HFFc6 (cell line): ENCODE data around the gene OST4. TPM values are rescaled to one million over a fixed set of nuclear protein-coding genes. Genes with fewer than 3 reads are reported as not detected.

Experiments
- DNase-seq: peaks from one replicate; pipeline ENCODE4 v3.0.0-alpha.2; 2018
- H3K27ac Mint-ChIP-seq: 2 replicates; pipeline ENCODE4 v1.8.0; 2020; ENCODE audit warnings: mild to moderate bottlenecking, mixed read lengths
- H3K27me3 Mint-ChIP-seq: 2 replicates; pipeline ENCODE4 v1.8.0; 2021; ENCODE audit warnings: mild to moderate bottlenecking, moderate library complexity, mixed read lengths; ENCODE audit not compliant: insufficient read depth
- H3K36me3 Mint-ChIP-seq: 2 replicates; pipeline ENCODE4 v1.8.0; 2021; ENCODE audit warnings: low read depth, mixed read lengths
- H3K4me1 Mint-ChIP-seq: 2 replicates; pipeline ENCODE4 v1.8.0; 2020; ENCODE audit warnings: low read depth, mixed read lengths
- H3K4me3 Mint-ChIP-seq: 2 replicates; pipeline ENCODE4 v1.8.0; 2020; ENCODE audit warnings: mild to moderate bottlenecking, moderate library complexity, mixed read lengths
- H3K9me3 Mint-ChIP-seq: 2 replicates; pipeline ENCODE4 v1.8.0; 2020; ENCODE audit warnings: mild to moderate bottlenecking, mixed read lengths
- total RNA-seq, 6 experiments: library from RNA; stranded (reverse); fragmentation: NEBNext Ultra II Directional; extraction: Animal tissue kit (Norgen Biotek cat#: 25700); gene quantifications; 2 replicates in 1 of 6; 3 replicates in 5 of 6; pipeline ENCODE4 v1.2.3, GENCODE V29; 2021
- TF ChIP-seq, protein P1 (sequence below): fragments of 200-600 bp; sonication (generic); IDR thresholded peaks from 2 replicates; pipeline ENCODE4 v1.5.0; 2021; ENCODE audit warnings: antibody characterized with exemption, mild to moderate bottlenecking

The OST4 gene
- total RNA-seq, 6 experiments from 2014 or later, result 500 to 565 (median 548) TPM

DNA sequence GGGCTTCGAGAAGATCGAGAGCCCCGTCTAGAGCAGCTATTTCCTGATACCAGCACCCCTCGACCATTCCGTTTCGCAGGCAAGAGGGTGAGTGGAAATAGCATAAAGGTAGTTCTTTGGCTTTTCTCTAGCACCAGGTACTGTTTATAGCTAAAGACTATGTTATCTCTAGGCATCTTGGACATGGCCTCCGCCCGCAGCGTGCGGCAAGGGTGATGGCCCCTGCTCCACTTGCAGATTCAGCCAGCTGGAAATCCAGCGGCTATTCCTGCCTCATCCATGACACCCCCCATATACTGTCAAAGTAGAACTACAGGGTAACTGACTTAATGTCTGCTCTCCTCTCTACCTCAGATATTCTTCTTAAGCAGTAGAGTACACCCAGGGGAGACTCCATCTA, 16.7 kb downstream of the OST4 start:
- no peak overlapping the region for H3K27ac Mint-ChIP-seq

GRCh38 chr2:27053776-27054175, 17.7 kb downstream of the OST4 start:
- no peak for DNase-seq

More for the DNA sequence above, 16.7 kb downstream of the OST4 start:
- DNase-seq, result no peak
- Mint-ChIP-seq H3K9me3 (peaks cover 13% of the 10 kb centered on the region), H3K4me3 (no peak overlapping the region), H3K27me3 (peaks cover 14% of the 10 kb centered on the region), H3K36me3 (peaks cover 19% of the 10 kb centered on the region), H3K4me1 (peaks cover 24% of the 10 kb centered on the region)
- TF ChIP-seq, protein P1, sequence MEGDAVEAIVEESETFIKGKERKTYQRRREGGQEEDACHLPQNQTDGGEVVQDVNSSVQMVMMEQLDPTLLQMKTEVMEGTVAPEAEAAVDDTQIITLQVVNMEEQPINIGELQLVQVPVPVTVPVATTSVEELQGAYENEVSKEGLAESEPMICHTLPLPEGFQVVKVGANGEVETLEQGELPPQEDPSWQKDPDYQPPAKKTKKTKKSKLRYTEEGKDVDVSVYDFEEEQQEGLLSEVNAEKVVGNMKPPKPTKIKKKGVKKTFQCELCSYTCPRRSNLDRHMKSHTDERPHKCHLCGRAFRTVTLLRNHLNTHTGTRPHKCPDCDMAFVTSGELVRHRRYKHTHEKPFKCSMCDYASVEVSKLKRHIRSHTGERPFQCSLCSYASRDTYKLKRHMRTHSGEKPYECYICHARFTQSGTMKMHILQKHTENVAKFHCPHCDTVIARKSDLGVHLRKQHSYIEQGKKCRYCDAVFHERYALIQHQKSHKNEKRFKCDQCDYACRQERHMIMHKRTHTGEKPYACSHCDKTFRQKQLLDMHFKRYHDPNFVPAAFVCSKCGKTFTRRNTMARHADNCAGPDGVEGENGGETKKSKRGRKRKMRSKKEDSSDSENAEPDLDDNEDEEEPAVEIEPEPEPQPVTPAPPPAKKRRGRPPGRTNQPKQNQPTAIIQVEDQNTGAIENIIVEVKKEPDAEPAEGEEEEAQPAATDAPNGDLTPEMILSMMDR, result no peak

DNA sequence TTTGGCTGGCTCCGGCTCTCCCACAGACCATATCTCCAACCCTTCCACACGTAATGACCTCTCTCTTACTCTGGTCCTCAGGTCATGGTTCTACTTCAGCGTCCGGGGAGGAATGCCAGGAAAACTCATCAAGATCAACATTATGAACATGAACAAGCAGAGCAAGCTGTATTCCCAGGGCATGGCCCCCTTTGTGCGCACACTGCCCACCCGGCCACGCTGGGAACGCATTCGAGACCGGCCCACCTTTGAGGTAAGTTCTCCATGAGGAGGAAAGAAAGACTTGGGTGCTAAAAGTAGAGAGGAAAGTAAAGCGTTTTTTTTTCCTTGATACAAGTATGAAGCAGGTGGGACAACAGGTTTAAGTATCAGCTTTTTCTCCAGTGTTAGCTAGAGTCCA, 18.1 kb downstream of the OST4 start:
- H3K9me3 Mint-ChIP-seq, result peaks cover 13% of the 10 kb centered on the region

More at GRCh38 chr2:27053776-27054175, 17.7 kb downstream of the OST4 start:
- TF ChIP-seq, protein P1, result no peak
- Mint-ChIP-seq H3K27me3 (peaks cover 14% of the 10 kb centered on the region), H3K9me3 (peaks cover 13% of the 10 kb centered on the region), H3K4me3 (no peak overlapping the region), H3K4me1 (peaks cover 31% of the 10 kb centered on the region), H3K27ac (no peak overlapping the region), H3K36me3 (peaks cover 19% of the 10 kb centered on the region)

GRCh38 chr2:27051902-27052645, 19.4 kb downstream of the OST4 start:
- TF ChIP-seq, protein P1, result no peak
- Mint-ChIP-seq H3K36me3 (peaks cover 28% of the 10 kb centered on the region), H3K27ac (peak overlapping the region; percentile 84), H3K4me1 (peaks cover 31% of the 10 kb centered on the region), H3K4me3 (peak overlapping the region; percentile 97), H3K9me3 (peaks cover 13% of the 10 kb centered on the region), H3K27me3 (peaks cover 14% of the 10 kb centered on the region)
- DNase-seq, result peak; percentile 16

More for the DNA sequence above, 18.1 kb downstream of the OST4 start:
- Mint-ChIP-seq H3K4me3 (no peak overlapping the region; the same call in 1 of the 2 replicates), H3K27ac (peak overlapping the region; percentile 10; the same call in 1 of the 2 replicates), H3K36me3 (peaks cover 21% of the 10 kb centered on the region), H3K27me3 (peaks cover 14% of the 10 kb centered on the region), H3K4me1 (peaks cover 31% of the 10 kb centered on the region)
- no peak for DNase-seq
- TF ChIP-seq, protein P1, result no peak

DNA sequence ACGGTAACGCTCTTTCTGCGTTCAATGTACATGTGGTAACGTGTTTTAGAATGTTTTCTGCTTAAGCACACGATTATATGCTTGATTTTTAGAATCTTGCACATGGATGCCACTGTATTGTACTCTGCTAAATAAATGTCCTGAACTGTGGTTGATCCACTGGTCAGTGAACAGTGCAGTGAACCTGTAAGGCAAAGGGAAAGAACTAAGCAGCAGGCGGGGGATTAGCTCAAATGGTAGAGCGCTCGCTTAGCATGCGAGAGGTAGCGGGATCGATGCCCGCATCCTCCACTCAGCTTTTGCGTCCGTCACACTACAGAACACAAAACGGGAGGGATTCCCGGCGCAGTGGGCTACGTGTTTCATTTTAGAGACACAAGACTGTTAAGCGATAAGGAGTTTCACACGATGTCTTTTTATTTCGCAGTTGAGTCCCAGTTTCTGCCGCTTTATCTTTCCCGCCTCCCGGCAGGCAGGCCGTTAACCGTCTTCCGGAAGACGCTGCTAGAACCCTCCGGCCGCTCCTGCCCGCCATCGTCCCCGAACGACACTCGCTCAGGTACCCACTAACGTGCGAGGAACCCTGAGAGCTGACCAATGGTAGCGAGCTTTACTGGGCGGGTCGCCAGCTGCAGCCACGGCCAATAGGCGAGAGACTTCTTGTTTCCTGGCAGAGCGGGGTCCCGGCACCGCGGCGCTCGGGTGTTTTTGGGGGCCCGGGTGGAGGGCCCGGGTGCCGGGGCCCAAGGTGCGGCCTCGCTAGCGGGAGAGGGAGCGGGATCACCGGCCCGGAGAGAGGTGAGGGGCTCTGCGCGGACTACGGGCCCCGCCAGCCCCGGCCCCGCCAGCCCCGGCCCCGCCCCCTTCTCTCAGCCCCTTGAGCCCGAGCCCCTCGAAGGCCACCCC, 20.2 kb downstream of the OST4 start, which contains the start of gene AGBL5:
Gene AGBL5 (plus strand): TSS at position 673 of the 906 bp plus-strand sequence. CDS start 1,291 bp downstream, outside the sequence.
- peaks cover 28% of the 10 kb centered on the region for H3K36me3 Mint-ChIP-seq
- H3K4me3 Mint-ChIP-seq, result peak within 1 kb of the TSS; percentile 97
- peaks cover 13% of the 10 kb centered on the region for H3K9me3 Mint-ChIP-seq
- TF ChIP-seq, protein P1, result no peak
- H3K27ac Mint-ChIP-seq, result peak within 1 kb of the TSS; percentile 98
- H3K4me1 Mint-ChIP-seq, result peaks cover 31% of the 10 kb centered on the region
- peaks cover 14% of the 10 kb centered on the region for H3K27me3 Mint-ChIP-seq
- peak; percentile 90 for DNase-seq
